CMK (cell line): Measurements from ENCODE around the gene RXFP3.

Experiments
- DNase-seq: peaks from one replicate; pipeline ENCODE4 v3.0.0-alpha.2; 2010; ENCODE audit warnings: low read depth

The RXFP3 gene

DNA sequence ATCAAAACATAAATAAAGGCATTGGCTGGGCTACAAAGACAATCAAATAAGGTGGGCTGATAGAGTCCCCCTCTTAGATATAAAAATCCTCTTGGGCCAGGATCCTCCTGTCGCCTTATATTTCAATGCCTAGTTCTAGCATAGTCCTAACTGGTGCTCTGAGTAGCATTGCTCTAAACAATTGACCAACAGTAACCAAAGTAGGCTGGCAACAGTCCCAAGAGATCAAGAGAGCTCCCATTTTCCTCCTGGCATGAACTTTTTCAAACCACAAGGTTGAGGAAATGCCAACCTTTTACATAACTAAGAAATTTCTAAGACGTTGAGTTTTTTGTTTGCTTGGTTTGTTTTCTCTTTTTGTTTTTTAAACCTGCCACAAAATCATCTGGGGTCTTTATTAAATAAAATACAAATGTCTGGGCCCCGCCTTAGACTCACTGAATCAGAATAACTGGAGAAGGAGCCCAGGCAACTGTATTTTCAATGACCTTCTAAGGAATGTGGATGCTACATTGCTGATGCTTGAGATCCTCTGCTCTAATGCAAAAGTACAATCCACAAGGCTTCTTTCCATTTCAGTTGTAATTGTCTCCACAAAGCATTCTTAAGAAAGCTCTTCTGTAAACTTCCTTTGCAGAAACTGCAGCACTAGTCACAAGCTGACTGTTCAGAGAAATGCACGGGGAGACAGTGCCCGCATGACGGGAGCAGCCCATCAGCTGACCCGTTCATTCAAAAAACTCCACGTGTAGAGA is 45.4 kb downstream of the RXFP3 start:
- no peak for DNase-seq

DNA sequence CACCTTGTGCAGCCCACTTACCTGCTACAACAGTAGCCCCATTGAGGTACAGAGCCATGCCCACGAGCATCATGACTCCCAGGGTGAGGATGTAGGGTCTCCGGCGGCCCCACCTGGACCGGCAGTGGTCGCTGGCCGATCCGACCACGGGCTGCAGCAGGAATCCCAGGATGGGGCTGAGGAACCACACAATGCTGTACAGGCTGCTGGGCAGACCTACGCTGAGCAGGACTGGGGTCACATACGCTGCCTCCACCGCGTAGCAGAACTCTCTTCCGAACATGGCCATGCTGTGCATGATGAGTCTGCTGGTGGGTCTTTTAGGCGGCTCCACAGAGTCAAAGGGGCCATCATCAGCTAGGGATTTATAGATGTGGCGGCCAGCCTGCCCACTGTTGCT is 48.0 kb downstream of the RXFP3 start:
- no peak for DNase-seq

DNA sequence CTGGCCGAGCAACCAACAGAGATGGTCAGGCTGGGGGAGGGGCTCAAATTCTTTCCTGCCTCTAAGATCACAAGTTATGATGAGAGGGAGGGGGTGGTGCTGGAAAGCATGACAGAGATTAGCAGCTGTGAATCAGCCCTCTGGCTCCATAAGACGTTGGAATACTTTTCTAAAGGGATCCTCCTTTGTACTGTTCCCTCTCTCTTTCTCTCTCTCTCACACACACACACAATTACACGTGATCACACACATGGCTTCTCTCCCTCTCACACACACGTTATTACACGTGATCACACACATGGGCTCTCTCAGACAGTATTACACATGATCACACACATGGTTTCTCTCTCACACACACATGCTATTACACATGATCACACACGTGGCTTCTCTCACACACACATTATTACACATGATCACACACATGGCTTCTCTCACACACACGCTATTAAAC is 48.5 kb downstream of the RXFP3 start, which contains the start of gene SLC45A2:
Gene SLC45A2 (minus strand): TSS at position 23 of the 454 bp plus-strand sequence. CDS start 110 bp downstream, outside the sequence.
- DNase-seq: no peak

DNA sequence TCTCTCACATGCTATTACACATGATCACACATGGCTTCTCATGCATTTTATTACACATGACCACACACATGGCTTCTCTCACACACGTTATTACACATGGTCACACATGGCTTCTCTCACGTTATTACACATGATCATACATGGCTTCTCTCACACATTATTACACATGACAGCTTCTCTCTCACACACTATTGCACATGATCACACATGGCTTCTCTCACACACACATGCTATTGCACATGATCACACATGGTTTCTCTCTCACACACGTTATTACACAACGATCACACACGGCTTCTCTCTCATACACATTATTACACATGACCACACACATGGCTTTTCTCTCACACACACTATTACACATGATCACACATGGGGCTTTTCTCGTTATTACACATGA is 49.3 kb downstream of the RXFP3 start:
- DNase-seq: no peak
